ENCODE results near the gene TEX53.

Gene TEX53

GRCh38 chr9:114657705-114658104 lies at the start of gene TEX53:
TSS of gene TEX53 (minus strand) at chr9:114657805. CDS start at chr9:114657774, 31 bp downstream.
- no peak for DNase-seq

- no peak for DNase-seq
Observed at GRCh38 chr9:114706711-114707110, 49.1 kb upstream of the TEX53 start.

GRCh38 chr9:114701988-114702387 lies 44.4 kb upstream of the TEX53 start:
- no peak for DNase-seq

- DNase-seq, result no peak
Observed at GRCh38 chr9:114697951-114698351, 40.3 kb upstream of the TEX53 start.

DNA sequence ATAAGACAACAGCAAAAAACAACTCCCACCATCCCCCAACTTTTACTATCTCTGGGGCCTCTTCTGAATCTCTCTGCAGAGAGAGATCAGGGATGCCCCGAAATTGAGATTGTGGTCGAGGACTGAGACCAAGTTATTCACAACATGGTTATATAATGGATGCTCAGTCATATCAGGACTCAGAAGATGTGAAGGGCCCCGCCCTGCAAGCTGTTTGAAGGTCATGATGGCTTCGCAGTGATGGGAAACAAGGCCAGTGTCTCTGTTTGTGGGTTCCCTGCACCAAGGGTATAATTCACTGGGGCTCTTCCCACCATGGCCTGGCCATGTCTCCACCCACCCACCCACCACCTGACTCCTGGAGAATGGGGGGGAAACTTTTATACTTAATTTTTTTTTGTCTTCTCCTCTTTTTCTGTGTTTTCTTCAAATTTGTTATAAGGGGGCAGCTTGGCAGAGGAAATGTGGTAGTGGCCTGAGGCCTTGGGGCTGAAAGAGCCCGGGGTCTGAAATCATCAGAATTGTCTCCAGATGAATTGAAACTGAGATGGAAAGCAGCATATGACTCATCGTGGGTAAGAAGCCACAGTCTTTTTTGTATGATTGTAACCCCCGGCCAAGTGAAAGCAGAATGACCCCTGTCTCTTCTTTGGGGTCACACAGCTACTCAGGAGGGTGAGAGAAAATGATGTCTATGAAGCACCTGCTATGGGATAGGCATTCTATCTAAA lies 39.4 kb upstream of the TEX53 start:
- peak; percentile 59 for DNase-seq

DNA sequence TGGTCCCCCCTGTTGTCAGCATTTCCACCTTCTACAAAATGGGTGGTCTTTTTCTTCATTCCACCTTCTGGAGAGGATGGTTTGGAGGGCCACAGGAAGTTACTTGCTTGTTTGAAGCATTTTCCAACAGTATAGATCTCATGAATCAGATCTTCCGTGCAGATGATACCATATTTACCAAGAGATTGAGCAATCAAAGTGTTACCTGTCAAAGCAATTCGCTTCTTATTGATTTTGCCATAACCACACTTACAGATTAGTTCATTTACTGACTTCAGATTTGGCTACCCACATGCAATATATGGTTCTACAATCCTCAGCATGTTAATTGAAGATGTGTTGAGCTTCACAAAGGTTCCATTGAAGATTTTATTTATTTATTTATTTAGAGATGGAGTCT lies 38.3 kb upstream of the TEX53 start:
- DNase-seq, result no peak

- DNase-seq, result no peak
Observed at GRCh38 chr9:114694719-114695269, 37.2 kb upstream of the TEX53 start.

DNA sequence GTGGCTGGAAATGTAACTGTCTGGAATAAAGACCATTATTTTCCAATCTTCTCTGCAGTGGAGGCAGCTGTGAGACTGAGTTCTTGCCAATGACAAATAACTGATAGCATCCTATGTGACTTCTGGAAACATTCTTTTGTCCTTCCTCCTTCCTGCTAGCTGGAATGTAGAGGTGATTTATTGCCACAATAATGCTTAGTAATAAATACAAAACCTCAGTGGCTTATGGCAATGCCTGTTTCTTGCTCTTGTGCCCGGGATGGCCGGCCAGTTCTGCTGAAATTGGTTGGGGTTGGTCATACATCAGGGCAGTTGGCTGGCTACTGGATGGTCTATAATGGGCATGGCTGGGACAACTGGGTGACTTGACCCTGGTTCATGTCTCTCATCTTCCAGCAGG lies 36.5 kb upstream of the TEX53 start:
- peak; percentile 87 for DNase-seq

- DNase-seq, result no peak
Observed at GRCh38 chr9:114693248-114693855, 35.7 kb upstream of the TEX53 start.

DNA sequence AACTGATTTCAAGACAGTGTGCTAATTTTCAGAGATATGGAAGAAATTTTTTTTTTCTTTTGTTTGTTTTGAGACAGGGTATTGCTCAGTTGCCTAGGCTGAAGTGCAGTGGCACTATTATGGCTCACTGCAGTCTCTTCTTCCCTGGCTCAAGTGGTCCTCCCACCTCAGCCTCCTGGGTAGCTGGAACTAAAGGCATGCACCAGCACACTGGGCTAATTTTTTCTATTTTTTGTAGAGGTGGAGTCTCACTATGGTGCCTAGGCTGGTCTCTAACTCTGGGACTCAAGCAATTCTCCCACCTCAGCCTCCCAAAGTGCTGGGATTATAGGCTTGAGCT lies 34.3 kb upstream of the TEX53 start:
- no peak for DNase-seq

DNA sequence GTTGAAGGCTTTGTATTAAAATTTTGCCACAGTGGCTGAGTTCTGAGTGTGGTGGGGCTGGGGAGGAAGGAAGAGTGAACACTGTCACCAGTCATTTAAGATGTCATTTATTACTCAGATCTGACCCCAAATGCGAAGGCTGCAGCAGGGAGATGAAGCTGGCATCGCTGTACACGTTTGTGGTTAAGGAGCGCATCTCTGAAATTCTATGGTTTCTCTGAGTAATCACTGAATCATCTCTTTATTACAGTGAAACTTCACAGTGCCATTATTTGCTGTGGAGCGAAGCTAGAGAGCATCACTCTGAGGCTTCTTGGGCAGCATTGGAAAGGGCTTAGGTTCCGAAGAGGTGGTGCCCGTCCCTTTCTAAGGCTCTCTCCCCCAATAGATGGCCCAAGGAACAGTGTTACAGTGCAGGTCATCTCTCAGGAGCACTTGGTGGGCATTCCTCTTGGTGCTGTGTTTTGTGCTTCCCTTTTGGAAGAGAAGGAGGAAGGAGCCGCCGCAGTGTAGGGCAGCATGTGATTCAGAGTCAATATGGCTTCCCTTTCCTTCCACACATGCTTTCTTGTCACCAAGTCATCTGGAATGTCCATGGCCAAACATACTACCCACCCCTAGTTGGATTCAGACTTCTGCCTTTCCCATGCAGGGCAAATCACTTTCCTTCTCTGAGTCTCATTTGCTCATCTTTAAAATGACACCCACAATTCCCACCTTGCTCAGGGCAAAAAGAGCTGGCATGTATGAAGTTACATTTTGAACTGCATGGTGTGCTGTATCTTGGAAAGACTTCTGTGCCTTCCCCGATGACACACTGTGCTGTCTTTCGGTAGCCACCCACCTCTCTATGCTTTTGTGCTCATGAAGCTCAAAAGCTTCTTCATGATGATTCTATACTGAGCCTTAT lies 33.7 kb upstream of the TEX53 start:
- peak; percentile 97 for DNase-seq

DNA sequence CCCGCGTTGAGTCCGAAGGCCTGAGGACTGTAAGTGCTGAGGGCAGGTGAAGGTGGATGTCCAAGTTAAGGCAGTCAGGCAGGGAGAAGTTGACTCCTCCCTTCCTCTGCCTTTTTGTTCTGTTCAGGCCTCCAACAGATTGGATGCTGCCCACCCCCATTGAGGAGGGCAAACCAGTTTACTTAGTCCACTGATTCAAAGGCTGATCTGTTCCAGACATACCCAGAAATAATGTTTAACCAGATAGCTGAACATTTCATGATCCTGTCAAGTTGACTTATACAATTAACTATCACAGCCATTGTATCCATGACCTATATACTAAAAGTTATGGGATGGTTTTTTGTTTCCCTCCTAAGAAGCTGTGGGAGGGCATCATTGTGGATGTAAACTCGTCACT lies 32.7 kb upstream of the TEX53 start:
- DNase-seq, result no peak

DNA sequence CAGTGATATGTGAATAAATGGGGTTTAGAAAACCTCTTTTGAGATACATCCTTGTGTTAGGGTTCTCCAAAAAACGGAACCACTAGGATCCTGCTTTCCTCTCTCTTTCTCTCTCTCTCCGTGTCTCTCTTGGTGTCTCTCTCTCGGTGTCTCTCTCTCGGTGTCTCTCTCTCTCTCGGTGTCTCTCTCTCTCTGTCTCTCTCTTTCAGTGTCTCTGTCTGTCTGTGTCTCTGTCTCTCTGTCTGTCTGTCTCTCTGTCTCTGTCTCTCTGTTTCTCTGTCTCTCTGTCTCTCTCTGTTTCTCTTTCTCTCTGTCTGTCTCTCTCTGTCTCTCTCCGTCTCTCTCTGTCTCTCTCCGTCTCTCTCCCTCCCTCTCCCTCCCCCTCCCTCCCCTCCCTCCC lies 32.2 kb upstream of the TEX53 start:
- DNase-seq, result no peak

DNA sequence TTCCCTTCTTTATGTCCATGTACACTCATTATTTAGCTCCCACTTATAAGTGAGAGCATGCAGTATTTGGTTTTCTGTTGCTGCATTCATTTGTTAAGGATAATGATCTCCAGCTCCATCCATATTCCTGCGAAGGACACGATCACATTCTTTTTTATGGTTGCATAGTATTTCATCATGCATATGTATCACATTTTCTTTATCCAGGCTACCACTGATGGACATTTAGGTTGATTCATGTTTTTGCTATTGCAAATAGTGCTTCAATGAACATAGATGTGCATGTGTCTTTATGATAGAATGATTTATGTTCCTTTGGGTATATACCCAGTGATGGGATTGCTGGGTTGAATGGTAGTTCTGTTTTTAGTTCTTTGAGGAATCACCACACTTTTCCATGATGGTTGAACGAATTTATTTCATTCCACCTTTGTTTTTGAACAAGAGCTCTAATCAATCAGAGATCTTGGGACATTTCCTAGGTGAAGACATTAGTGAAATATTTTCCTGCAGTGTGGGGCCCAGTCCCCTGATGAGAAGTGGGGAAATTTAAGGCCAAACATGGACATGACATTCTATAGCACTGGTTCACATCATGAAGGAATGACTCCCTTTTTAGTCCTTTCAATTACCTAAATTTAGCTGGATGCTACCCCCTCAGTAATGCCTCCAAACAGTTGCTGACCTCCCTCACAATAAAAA lies 31.5 kb upstream of the TEX53 start:
- DNase-seq, result peak; percentile 65

DNA sequence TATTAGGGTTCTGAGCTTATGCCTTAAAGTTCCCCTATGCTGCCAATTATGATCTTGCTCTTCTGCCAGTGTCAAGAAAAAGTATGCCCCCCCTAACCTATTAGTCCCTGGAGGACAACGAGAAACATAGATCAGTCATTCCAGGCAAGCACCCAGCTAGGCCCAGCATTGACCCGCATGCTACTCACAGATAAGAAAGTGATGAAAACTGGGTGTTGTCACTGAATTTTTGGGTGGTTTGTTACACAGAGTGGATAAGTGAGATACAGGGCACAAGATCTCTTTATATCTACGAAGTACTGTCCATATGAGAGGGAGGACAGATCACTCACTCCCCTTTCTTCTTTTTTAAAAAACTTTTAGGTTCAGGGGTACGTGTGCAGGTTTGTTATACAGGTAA lies 30.8 kb upstream of the TEX53 start:
- no peak for DNase-seq

- peak; percentile 67 for DNase-seq
Observed at GRCh38 chr9:114687034-114687433, 29.4 kb upstream of the TEX53 start.

DNA sequence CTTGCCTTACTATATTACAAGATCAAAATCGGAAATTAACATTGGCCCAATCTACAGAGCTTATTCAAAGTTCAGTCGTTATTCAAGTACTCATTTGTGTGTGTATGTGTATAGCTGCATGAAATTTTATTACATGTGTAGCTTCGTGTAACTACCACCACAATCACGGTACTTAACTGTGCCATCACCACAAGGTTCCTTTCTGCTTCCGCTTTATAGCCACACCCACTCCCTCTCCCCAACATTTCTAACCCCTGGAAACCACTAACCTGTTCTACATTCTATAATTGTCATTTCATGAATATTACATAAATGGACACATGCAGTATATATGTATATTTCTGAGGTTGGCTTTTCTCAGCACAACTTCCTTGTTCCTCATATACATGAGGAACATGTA lies 28.3 kb upstream of the TEX53 start:
- DNase-seq, result no peak

- no peak for DNase-seq
Observed at GRCh38 chr9:114684036-114684435, 26.4 kb upstream of the TEX53 start.

GRCh38 chr9:114682846-114683245 lies 25.2 kb upstream of the TEX53 start:
- no peak for DNase-seq

DNA sequence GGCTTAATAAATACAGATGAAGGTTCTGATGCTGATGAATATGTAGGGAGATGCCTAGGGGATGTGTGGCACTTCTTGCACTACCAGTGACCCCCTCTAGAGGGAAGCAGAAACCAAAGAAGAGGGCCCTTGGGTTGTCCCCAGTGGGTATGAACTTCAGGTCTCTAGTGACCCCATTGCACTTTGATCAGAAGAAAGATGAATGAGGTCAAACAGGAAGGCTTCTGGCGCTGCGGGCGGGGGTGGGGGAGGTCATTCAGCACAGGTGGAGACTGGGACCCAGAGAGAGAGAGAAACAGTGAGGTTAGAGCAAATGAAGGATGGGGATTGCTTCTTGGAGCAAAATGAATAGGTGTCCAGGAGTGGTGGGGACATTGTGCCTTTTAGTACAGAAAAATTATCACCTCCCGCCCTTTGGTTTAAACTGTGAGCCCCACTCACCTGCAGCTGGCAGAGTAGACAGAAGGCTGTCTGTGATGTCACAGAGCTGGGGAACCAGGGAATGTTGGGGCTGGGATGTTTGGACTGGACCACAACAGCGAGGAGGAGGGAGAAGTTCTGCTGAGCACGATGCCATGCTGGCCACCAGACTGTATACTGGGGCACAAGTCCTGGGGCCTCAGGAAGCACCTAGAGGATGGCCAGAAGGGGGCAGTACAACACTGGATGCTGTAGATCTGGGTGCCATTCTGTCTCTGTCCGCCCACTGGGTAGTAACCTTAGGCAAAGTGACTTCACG lies 24.2 kb upstream of the TEX53 start, which contains the start of gene TEX48:
TSS of gene TEX48 (minus strand) at position 599 of the 739 bp plus-strand sequence. CDS start 10,469 bp downstream, outside the sequence.
- DNase-seq, result peak; percentile 75

GRCh38 chr9:114680259-114681001 lies 22.8 kb upstream of the TEX53 start:
- no peak for DNase-seq

Data from fibroblast of skin of right biceps (primary cell).